Bronchial epithelial cell (primary cell): Measurements from ENCODE around the gene SPECC1. TPM values are rescaled to one million over a fixed set of nuclear protein-coding genes. Genes with fewer than 3 reads are reported as not detected.

Experiments
- DNase-seq: peaks from one replicate; pipeline ENCODE4 v3.0.0-alpha.2; 2010; ENCODE audit warnings: low read depth
- FAIRE-seq: peaks from 2 replicates; lab custom pipeline; 2011; peaks lifted over from hg19 to GRCh38; lab: Jason Lieb, UNC
- H3K27me3 ChIP-seq: 2 replicates; pipeline ENCODE4 v1.5.1; 2011; ENCODE audit warnings: low read length; ENCODE audit not compliant: control insufficient read depth, insufficient read depth
- H3K36me3 ChIP-seq: 2 replicates; pipeline ENCODE4 v1.5.1; 2011; ENCODE audit warnings: low read length; ENCODE audit not compliant: control insufficient read depth, insufficient read depth
- H3K4me3 ChIP-seq: 2 replicates; pipeline ENCODE4 v1.5.1; 2011; ENCODE audit warnings: mild to moderate bottlenecking, low read depth, low read length, control low read depth
- CTCF ChIP-seq: IDR thresholded peaks from 2 replicates; pipeline ENCODE4 v1.5.1; 2011; ENCODE audit warnings: mild to moderate bottlenecking, moderate library complexity, low read length, control low read depth, inconsistent platforms; ENCODE audit not compliant: insufficient read depth, severe bottlenecking
- total RNA-seq: library from RNA; depleted of rRNA; stranded (reverse); fragments of >200 nt; gene quantifications from 2 replicates; pipeline ENCODE4 v1.2.1, GENCODE V29; 2014

The SPECC1 gene
- total RNA-seq, 1 donor from 2014 or later, result 57.1 TPM

GRCh38 chr17:20121359-20122253 lies 112.4 kb downstream of the SPECC1 start:
- H3K27me3 ChIP-seq, result peaks cover 1% of the 10 kb centered on the region
- peak; percentile 88 for TF ChIP-seq CTCF
- no peak overlapping the region for H3K4me3 ChIP-seq
- no peak for FAIRE-seq
- peak; percentile 55 for DNase-seq
- H3K36me3 ChIP-seq, result no peaks in the 10 kb centered on the region

GRCh38 chr17:20122254-20122879 lies 113.2 kb downstream of the SPECC1 start:
- no peak for TF ChIP-seq CTCF
- FAIRE-seq, result peak; percentile 40
- peaks cover 1% of the 10 kb centered on the region for H3K27me3 ChIP-seq
- no peak for DNase-seq
- H3K4me3 ChIP-seq, result no peak overlapping the region
- no peaks in the 10 kb centered on the region for H3K36me3 ChIP-seq

GRCh38 chr17:20123209-20123608 lies 114.0 kb downstream of the SPECC1 start:
- no peak overlapping the region for H3K4me3 ChIP-seq
- peaks cover 1% of the 10 kb centered on the region for H3K27me3 ChIP-seq
- H3K36me3 ChIP-seq, result no peaks in the 10 kb centered on the region
- peak; percentile 75 for FAIRE-seq
- TF ChIP-seq CTCF, result no peak
- no peak for DNase-seq

- peaks cover 1% of the 10 kb centered on the region for H3K27me3 ChIP-seq
- DNase-seq, result no peak
- no peaks in the 10 kb centered on the region for H3K36me3 ChIP-seq
- TF ChIP-seq CTCF, result no peak
- peak; percentile 36 for FAIRE-seq
- no peak overlapping the region for H3K4me3 ChIP-seq
Measured at GRCh38 chr17:20125724-20126123, 116.6 kb downstream of the SPECC1 start.

GRCh38 chr17:20127360-20128035 lies 118.3 kb downstream of the SPECC1 start:
- TF ChIP-seq CTCF, result no peak
- Histone ChIP-seq H3K36me3 (no peaks in the 10 kb centered on the region), H3K4me3 (no peak overlapping the region), H3K27me3 (peaks cover 1% of the 10 kb centered on the region)
- no peak for FAIRE-seq
- DNase-seq, result no peak
